GM12864 (cell line): ENCODE data around the gene GAP43.

Experiments
- DNase-seq: peaks from one replicate; pipeline ENCODE4 v3.0.0-alpha.2; 2011; ENCODE audit warnings: low read depth
- H3K4me3 ChIP-seq: 2 replicates; pipeline ENCODE4 v1.5.1; 2011; ENCODE audit warnings: mild to moderate bottlenecking, low read depth, low read length, control low read depth
- CTCF ChIP-seq: IDR thresholded peaks from 2 replicates; pipeline ENCODE4 v1.5.1; 2011; ENCODE audit warnings: low read depth, mild to moderate bottlenecking, moderate library complexity, low read length, control low read depth, inconsistent platforms; ENCODE audit errors: missing control alignments

The GAP43 gene

GRCh38 chr3:115615001-115615814 is 8.1 kb upstream of the GAP43 start:
- DNase-seq = no peak
- no peak overlapping the region for H3K4me3 ChIP-seq
- no peak for TF ChIP-seq CTCF

- no peak for DNase-seq
- H3K4me3 ChIP-seq = no peak overlapping the region
- no peak for TF ChIP-seq CTCF
These were observed 6.8 kb upstream of the GAP43 start for GRCh38 chr3:115616461-115616860.

GRCh38 chr3:115617591-115617990 is 5.7 kb upstream of the GAP43 start:
- H3K4me3 ChIP-seq = no peak overlapping the region
- TF ChIP-seq CTCF = no peak
- DNase-seq = no peak

GRCh38 chr3:115624029-115624741 is 875 bp downstream of the GAP43 start:
- no peak overlapping the region for H3K4me3 ChIP-seq
- DNase-seq = no peak

GRCh38 chr3:115624901-115625300 is 1.6 kb downstream of the GAP43 start:
- TF ChIP-seq CTCF = no peak
- no peak for DNase-seq
- H3K4me3 ChIP-seq = no peak overlapping the region

More at GRCh38 chr3:115624029-115624741, 875 bp downstream of the GAP43 start:
- no peak for TF ChIP-seq CTCF

- TF ChIP-seq CTCF = no peak
- no peak for DNase-seq
- no peak overlapping the region for H3K4me3 ChIP-seq
These were observed 2.7 kb downstream of the GAP43 start for GRCh38 chr3:115626006-115626409.

GRCh38 chr3:115626721-115627120 is 3.4 kb downstream of the GAP43 start:
- H3K4me3 ChIP-seq = no peak overlapping the region
- no peak for DNase-seq
- TF ChIP-seq CTCF = no peak
